H1 (cell line): Measurements from ENCODE around the gene OR9A2.

Source experiments
- CTCF ChIP-seq, 3 experiments: IDR thresholded peaks; 1 replicate in 2 of 3; 2 replicates in 1 of 3; pipeline versions ENCODE4 v1.5.1 to v1.6.1; 2011; ENCODE audit warnings: low read length in 3 of 3, mild to moderate bottlenecking in 3 of 3, inconsistent platforms in 2 of 3, low read depth in 1 of 3, moderate library complexity in 1 of 3; ENCODE audit not compliant: insufficient read depth in 1 of 3; ENCODE audit errors: control extremely low read depth in 1 of 3
- EP300 ChIP-seq, 2 experiments: IDR thresholded peaks; 1 replicate in 1 of 2; 2 replicates in 1 of 2; pipeline ENCODE4 v1.6.1; 2011 to 2012; ENCODE audit warnings: low read depth in 2 of 2, low read length in 2 of 2, mild to moderate bottlenecking in 2 of 2, borderline replicate concordance in 1 of 2, inconsistent platforms in 1 of 2, moderate library complexity in 1 of 2
- EZH2 ChIP-seq: fragments of 200-600 bp; sonication (generic); IDR thresholded peaks from 2 replicates; pipeline ENCODE4 v1.7.1; 2012; ENCODE audit warnings: low read depth, mild to moderate bottlenecking, moderate library complexity, low read length, inconsistent platforms; ENCODE audit not compliant: severe bottlenecking
- GTF2F1 ChIP-seq: IDR thresholded peaks from 2 replicates; pipeline ENCODE4 v1.6.1; 2012; ENCODE audit warnings: low read depth, low read length, improper control_type of control experiment, borderline replicate concordance
- JUND ChIP-seq: IDR thresholded peaks from 2 replicates; pipeline ENCODE4 v1.6.1; 2011; ENCODE audit warnings: mild to moderate bottlenecking, improper control_type of control experiment, low read length
- KDM4A ChIP-seq: IDR thresholded peaks from one replicate; pipeline ENCODE4 v1.7.1; 2012; ENCODE audit warnings: low read depth, mild to moderate bottlenecking, moderate library complexity, low read length, inconsistent platforms; ENCODE audit not compliant: severe bottlenecking
- MAX ChIP-seq: IDR thresholded peaks from 2 replicates; pipeline ENCODE4 v1.6.1; 2012; ENCODE audit warnings: inconsistent platforms
- POLR2A ChIP-seq, 2 experiments: IDR thresholded peaks; 1 replicate in 1 of 2; 2 replicates in 1 of 2; pipeline ENCODE4 v1.6.1; 2011; ENCODE audit warnings: low read depth in 2 of 2, low read length in 2 of 2, mild to moderate bottlenecking in 2 of 2; ENCODE audit errors: control extremely low read depth in 1 of 2
- RNF2 ChIP-seq: fragments of 200-900, 300-1000 bp; sonication (generic); IDR thresholded peaks from 2 replicates; pipeline ENCODE4 v1.7.1; 2016; ENCODE audit warnings: borderline replicate concordance, low read depth, mild to moderate bottlenecking, antibody characterized with exemption, low read length; ENCODE audit not compliant: poor library complexity, severe bottlenecking; ENCODE audit errors: missing control alignments
- SP1 ChIP-seq: IDR thresholded peaks from 2 replicates; pipeline ENCODE4 v1.6.1; 2011; ENCODE audit warnings: low read depth, low read length
- TAF1 ChIP-seq: IDR thresholded peaks from 2 replicates; pipeline ENCODE4 v1.6.1; 2011; ENCODE audit warnings: mild to moderate bottlenecking, low read depth, low read length
- TBP ChIP-seq: IDR thresholded peaks from 2 replicates; pipeline ENCODE4 v1.6.1; 2011; ENCODE audit warnings: low read depth, low read length, improper control_type of control experiment
- TF ChIP-seq, protein P1 (sequence below): IDR thresholded peaks from 2 replicates; pipeline ENCODE4 v1.6.1; 2011; ENCODE audit warnings: low read length, improper control_type of control experiment

DNA sequence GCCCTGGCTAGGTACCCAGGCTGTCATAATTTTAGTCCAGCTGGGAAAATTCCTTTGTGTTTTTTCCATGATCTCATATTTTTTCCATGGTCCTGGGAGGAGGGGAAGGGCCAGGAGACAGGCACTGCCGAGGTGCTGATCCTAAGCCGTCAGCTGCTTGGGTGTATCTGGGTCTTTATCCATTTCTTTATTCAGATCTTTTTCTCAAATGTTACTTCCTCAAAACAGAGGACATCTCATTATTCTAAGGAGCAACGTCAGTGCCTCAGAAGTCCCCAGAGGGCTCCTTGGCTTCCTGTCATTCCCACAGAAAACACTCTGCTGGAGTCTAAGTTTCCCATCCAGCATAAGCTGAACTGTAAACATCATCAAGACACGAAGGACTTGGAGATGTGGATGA lies 22.4 kb upstream of the OR9A2 start:
- TF ChIP-seq KDM4A (no peak), CTCF (IDR thresholded peaks at IDR 0.05; ENCODE audit: control extremely low read depth in 1 of 3, insufficient read depth in 1 of 3, low read depth in 1 of 3, low read length in 3 of 3) (no peak), MAX (no peak), RNF2 (no peak), EZH2 (no peak), TAF1 (no peak), GTF2F1 (no peak), POLR2A (IDR thresholded peaks at IDR 0.05; ENCODE audit: control extremely low read depth in 1 of 2, low read depth in 2 of 2, low read length in 2 of 2) (no peak), EP300 (IDR thresholded peaks at IDR 0.05; ENCODE audit: borderline replicate concordance in 1 of 2, low read depth in 2 of 2, low read length in 2 of 2) (no peak), TBP (no peak), SP1 (no peak), JUND (no peak)
- TF ChIP-seq, protein P1, sequence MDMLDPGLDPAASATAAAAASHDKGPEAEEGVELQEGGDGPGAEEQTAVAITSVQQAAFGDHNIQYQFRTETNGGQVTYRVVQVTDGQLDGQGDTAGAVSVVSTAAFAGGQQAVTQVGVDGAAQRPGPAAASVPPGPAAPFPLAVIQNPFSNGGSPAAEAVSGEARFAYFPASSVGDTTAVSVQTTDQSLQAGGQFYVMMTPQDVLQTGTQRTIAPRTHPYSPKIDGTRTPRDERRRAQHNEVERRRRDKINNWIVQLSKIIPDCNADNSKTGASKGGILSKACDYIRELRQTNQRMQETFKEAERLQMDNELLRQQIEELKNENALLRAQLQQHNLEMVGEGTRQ, result no peak
